Neuronal stem cell (in vitro differentiated cells): Measurements from ENCODE around the gene CRHR2.

ENCODE experiments used
- DNase-seq: peaks from one replicate; pipeline ENCODE4 v3.0.0-alpha.2; 2013; ENCODE audit warnings: low spot score
- H2AFZ ChIP-seq: one replicate; pipeline ENCODE4 v1.6.1; 2013; ENCODE audit warnings: mild to moderate bottlenecking, low read length, inconsistent platforms
- H2AK5ac ChIP-seq: 2 replicates; pipeline ENCODE4 v1.6.1; 2013; ENCODE audit warnings: low read depth, mild to moderate bottlenecking, inconsistent platforms, low read length, moderate library complexity, mixed read lengths
- H2BK120ac ChIP-seq: 2 replicates; pipeline ENCODE4 v1.6.1; 2013; ENCODE audit warnings: low read depth, mild to moderate bottlenecking, inconsistent platforms, low read length, moderate library complexity, mixed read lengths
- H2BK12ac ChIP-seq: one replicate; pipeline ENCODE4 v1.6.1; 2013; ENCODE audit warnings: low read length, inconsistent platforms
- H2BK15ac ChIP-seq: 2 replicates; pipeline ENCODE4 v1.6.1; 2013; ENCODE audit warnings: mild to moderate bottlenecking, low read length, inconsistent platforms, mixed read lengths
- H2BK5ac ChIP-seq: one replicate; pipeline ENCODE4 v1.6.1; 2013; ENCODE audit warnings: inconsistent platforms, mild to moderate bottlenecking, low read length, moderate library complexity
- H3K14ac ChIP-seq: one replicate; pipeline ENCODE4 v1.6.1; 2013; ENCODE audit warnings: low read length, inconsistent platforms
- H3K18ac ChIP-seq: 2 replicates; pipeline ENCODE4 v1.6.1; 2013; ENCODE audit warnings: low read length, inconsistent platforms
- H3K23ac ChIP-seq: 2 replicates; pipeline ENCODE4 v1.6.1; 2013; ENCODE audit warnings: low read depth, mild to moderate bottlenecking, mixed read lengths, low read length, inconsistent platforms; ENCODE audit not compliant: poor library complexity
- H3K27ac ChIP-seq: replicated peaks from 3 replicates; pipeline ENCODE4 v1.5.1; 2013; ENCODE audit warnings: low read length, inconsistent platforms
- H3K27me3 ChIP-seq, 3 experiments: 2 replicates each; pipeline ENCODE4 v1.6.1; 2013; ENCODE audit warnings: low read length in 3 of 3, mild to moderate bottlenecking in 2 of 3, inconsistent platforms in 1 of 3, low read depth in 1 of 3, mixed read lengths in 1 of 3, moderate library complexity in 1 of 3; ENCODE audit not compliant: control insufficient read depth in 3 of 3, insufficient read depth in 3 of 3
- H3K36me3 ChIP-seq, 2 donors: replicated peaks in 1 of 2; 2 replicates each; pipeline ENCODE4 v1.6.1; 2013; ENCODE audit warnings: low read length in 2 of 2; ENCODE audit not compliant: control insufficient read depth in 2 of 2, insufficient read depth in 2 of 2
- H3K4ac ChIP-seq: 2 replicates; pipeline ENCODE4 v1.6.1; 2013; ENCODE audit warnings: inconsistent platforms, mild to moderate bottlenecking, low read length, moderate library complexity
- H3K4me1 ChIP-seq, 2 donors: 1 replicate in 1 of 2; 2 replicates in 1 of 2; pipeline ENCODE4 v1.6.1; 2013; ENCODE audit warnings: low read length in 2 of 2, low read depth in 1 of 2; ENCODE audit not compliant: control insufficient read depth in 2 of 2, insufficient read depth in 1 of 2
- H3K4me2 ChIP-seq: one replicate; pipeline ENCODE4 v1.6.1; 2013; ENCODE audit warnings: mild to moderate bottlenecking, low read length, inconsistent platforms; ENCODE audit not compliant: insufficient read depth, poor library complexity, severe bottlenecking
- H3K4me3 ChIP-seq, 2 donors: 2 replicates each; pipeline ENCODE4 v1.5.1; 2013; ENCODE audit warnings: low read length in 2 of 2, mild to moderate bottlenecking in 2 of 2, inconsistent platforms in 1 of 2, moderate library complexity in 1 of 2
- H3K79me1 ChIP-seq: one replicate; pipeline ENCODE4 v1.6.1; 2013; ENCODE audit warnings: low read depth, mild to moderate bottlenecking, inconsistent platforms, low read length, moderate library complexity
- H3K9ac ChIP-seq: one replicate; pipeline ENCODE4 v1.6.1; 2013; ENCODE audit warnings: mild to moderate bottlenecking, low read depth, low read length, inconsistent platforms; ENCODE audit not compliant: poor library complexity
- H3K9me3 ChIP-seq, 2 donors: replicated peaks in 1 of 2; 2 replicates each; pipeline versions ENCODE3 to v1.6.1; 2013; ENCODE audit warnings: low read length in 2 of 2, mild to moderate bottlenecking in 2 of 2, inconsistent platforms in 1 of 2, low read depth in 1 of 2, mixed read lengths in 1 of 2, moderate library complexity in 1 of 2; ENCODE audit not compliant: control insufficient read depth in 2 of 2, insufficient read depth in 1 of 2
- H4K8ac ChIP-seq: one replicate; pipeline ENCODE4 v1.6.1; 2013; ENCODE audit warnings: low read depth, mild to moderate bottlenecking, inconsistent platforms, low read length, moderate library complexity
- H4K91ac ChIP-seq: one replicate; pipeline ENCODE4 v1.6.1; 2013; ENCODE audit warnings: low read length, low read depth, mild to moderate bottlenecking, inconsistent platforms; ENCODE audit not compliant: poor library complexity
- WGBS, 2 donors: extraction: QIAGEN DNeasy Blood & Tissue Kit; methylation state at CpG; one replicate each; pipeline ENCODE4 v1.1.7; 2013; ENCODE audit warnings: missing lambda C conversion rate in 2 of 2, mixed read lengths in 1 of 2; ENCODE audit not compliant: insufficient read length in 2 of 2, insufficient replicate concordance in 1 of 2; ENCODE audit errors: extremely low coverage in 2 of 2; 5-methylcytosine and 5-hydroxymethylcytosine counted together

The CRHR2 gene

DNA sequence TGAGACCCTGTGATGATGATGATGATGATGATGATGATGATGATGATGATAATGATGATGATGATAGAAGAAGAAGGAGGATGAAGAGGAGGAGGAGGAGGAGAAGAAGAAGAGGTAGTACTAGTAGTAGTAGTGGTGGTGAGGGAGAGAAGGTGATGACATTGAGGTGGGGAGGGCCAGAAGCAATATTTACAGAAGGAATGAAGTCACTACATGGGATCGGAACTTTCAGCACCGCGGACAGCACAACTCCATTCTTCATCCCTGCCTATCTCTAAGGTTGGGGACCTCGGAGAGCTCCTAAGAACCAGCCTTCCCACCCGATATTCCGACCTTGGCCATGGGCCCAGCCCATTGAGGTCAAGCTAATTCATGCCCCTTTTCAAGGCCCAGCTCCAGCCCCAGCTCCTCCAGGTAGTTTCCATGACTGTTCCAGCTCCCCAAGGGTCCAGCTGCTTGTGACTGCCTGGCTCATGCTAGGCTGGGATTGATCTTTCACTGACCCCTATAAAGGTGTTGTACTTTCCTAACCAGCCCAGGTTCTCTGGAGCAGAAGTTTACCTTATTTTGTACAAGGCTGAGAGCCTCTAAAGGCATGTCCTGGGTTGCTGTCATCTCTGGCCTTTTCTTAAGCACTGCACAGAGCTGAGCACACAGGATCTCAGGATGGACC, 10.3 kb downstream of the CRHR2 start:
- Histone ChIP-seq H2AK5ac (no peak overlapping the region), H3K9ac (no peak overlapping the region), H3K4me3 (no peak overlapping the region), H4K91ac (no peak overlapping the region), H3K14ac (no peak overlapping the region), H2BK12ac (no peak overlapping the region), H4K8ac (no peak overlapping the region), H3K4ac (no peak overlapping the region), H3K27me3 (peaks cover 0 to 33% (median 0%) of the 10 kb centered on the region in 3 experiments), H3K27ac (no peak overlapping the region), H3K18ac (no peak overlapping the region), H3K4me2 (no peak overlapping the region), H3K4me1 (no peaks in the 10 kb centered on the region), H2BK15ac (no peak overlapping the region), H3K79me1 (no peaks in the 10 kb centered on the region), H2BK5ac (no peak overlapping the region), H3K9me3 (no peaks in the 10 kb centered on the region), H3K36me3 (no peaks in the 10 kb centered on the region), H3K23ac (no peak overlapping the region), H2BK120ac (no peak overlapping the region), H2AFZ (no peak overlapping the region)
- peak; percentile 70 for DNase-seq
- no CpG with 5 or more reads among the region's 6 CpGs for WGBS, 2 donors

DNA sequence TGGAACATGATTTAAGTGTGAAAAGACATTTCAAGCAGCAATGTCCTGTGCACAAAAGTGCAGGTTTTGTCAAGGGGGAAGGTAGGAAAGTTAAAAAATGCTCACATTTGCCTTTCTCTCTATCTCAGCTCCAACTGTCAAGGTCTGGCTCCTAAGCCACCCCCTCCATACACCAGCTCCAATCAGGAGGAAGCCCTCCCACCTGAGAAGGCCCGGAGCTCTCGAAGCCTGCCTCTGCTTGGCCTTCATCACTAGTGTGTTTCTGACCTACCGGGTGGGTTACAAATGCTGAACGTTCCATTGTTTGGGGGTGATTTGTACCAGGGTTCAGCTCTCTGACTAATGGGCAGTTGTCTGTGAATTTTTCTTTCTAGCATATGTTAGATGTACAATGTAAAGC, 14.2 kb downstream of the CRHR2 start:
- no peak overlapping the region for H2AK5ac ChIP-seq

DNA sequence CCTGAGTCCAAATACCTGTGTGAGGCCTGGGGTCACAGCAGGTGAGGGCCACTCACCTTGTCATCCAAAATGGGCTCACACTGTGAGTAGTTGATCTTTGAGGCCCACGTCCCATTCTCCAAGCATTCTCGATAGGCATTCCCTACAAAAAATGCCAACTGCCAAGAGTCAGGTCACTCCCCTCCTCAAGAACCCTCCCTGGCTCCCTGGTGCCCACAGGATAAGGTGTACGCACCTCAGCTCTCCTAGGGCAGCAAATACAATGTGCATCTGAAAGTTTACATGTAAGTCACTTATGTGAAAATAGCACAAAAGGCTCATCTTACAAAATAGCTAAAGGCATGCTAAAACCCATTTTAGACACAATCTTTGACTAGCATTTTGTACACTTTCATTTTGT, 15.1 kb downstream of the CRHR2 start:
- H3K4me3 ChIP-seq = no peak overlapping the region
- H3K4ac ChIP-seq = no peak overlapping the region
- no peak overlapping the region for H2BK12ac ChIP-seq
- H4K91ac ChIP-seq = no peak overlapping the region
- H3K9me3 ChIP-seq = no peaks in the 10 kb centered on the region
- H3K4me1 ChIP-seq = no peaks in the 10 kb centered on the region
- no peak overlapping the region for H3K4me2 ChIP-seq
- no peak overlapping the region for H2BK120ac ChIP-seq
- no peak overlapping the region for H3K18ac ChIP-seq
- no peak overlapping the region for H4K8ac ChIP-seq
- H3K27ac ChIP-seq = no peak overlapping the region
- H3K79me1 ChIP-seq = no peaks in the 10 kb centered on the region
- DNase-seq = no peak
- H3K9ac ChIP-seq = no peak overlapping the region
- no peak overlapping the region for H2AFZ ChIP-seq
- H3K27me3 ChIP-seq = peaks cover 0 to 23% (median 0%) of the 10 kb centered on the region in 3 experiments
- WGBS, 2 donors = no CpG with 5 or more reads among the region's 3 CpGs
- H3K23ac ChIP-seq = no peak overlapping the region
- H2BK15ac ChIP-seq = no peak overlapping the region
- H2AK5ac ChIP-seq = no peak overlapping the region
- no peak overlapping the region for H3K14ac ChIP-seq
- no peaks in the 10 kb centered on the region for H3K36me3 ChIP-seq
- H2BK5ac ChIP-seq = no peak overlapping the region

More for the DNA sequence above, 14.2 kb downstream of the CRHR2 start:
- H2BK120ac ChIP-seq = no peak overlapping the region
- H3K9ac ChIP-seq = no peak overlapping the region
- peaks cover 0 to 18% (median 0%) of the 10 kb centered on the region in 3 experiments for H3K27me3 ChIP-seq
- H3K4me2 ChIP-seq = no peak overlapping the region
- H3K14ac ChIP-seq = no peak overlapping the region
- no peak for DNase-seq
- H3K4me3 ChIP-seq = no peak overlapping the region
- H3K23ac ChIP-seq = no peak overlapping the region
- H3K79me1 ChIP-seq = no peaks in the 10 kb centered on the region
- no peak overlapping the region for H2BK15ac ChIP-seq
- no peak overlapping the region for H4K91ac ChIP-seq
- H2BK12ac ChIP-seq = no peak overlapping the region
- H3K9me3 ChIP-seq = no peaks in the 10 kb centered on the region
- no peak overlapping the region for H2AFZ ChIP-seq
- no peaks in the 10 kb centered on the region for H3K36me3 ChIP-seq
- WGBS, 2 donors = no CpG with 5 or more reads among the region's 4 CpGs
- H3K4ac ChIP-seq = no peak overlapping the region
- no peak overlapping the region for H3K18ac ChIP-seq
- H2BK5ac ChIP-seq = no peak overlapping the region
- H3K27ac ChIP-seq = no peak overlapping the region
- no peak overlapping the region for H4K8ac ChIP-seq
- no peaks in the 10 kb centered on the region for H3K4me1 ChIP-seq

DNA sequence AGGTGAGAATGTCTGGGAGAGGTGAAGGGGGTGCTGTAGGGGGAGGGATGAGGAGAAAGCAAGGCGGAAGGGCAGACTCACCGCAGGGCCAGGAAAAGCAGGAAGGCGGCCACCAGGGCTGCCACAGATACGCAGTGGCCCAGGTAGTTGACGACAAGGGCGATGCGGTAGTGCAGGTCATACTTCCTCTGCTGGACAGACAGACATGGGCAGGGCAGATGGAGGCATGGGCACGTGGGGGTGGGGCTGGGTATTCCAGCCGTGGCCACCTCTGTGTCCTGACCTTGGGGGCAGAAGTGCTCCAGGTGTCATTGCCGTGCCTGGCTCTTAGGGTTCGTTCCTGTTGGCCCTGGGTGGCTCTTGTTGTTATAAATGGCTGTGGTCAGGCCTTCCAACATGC, 16.8 kb downstream of the CRHR2 start:
- no peaks in the 10 kb centered on the region for H3K36me3 ChIP-seq
- H3K4ac ChIP-seq = no peak overlapping the region
- H3K4me1 ChIP-seq = no peaks in the 10 kb centered on the region
- no peak overlapping the region for H2BK15ac ChIP-seq
- no peak overlapping the region for H4K91ac ChIP-seq
- no peak overlapping the region for H2BK120ac ChIP-seq
- H3K79me1 ChIP-seq = no peaks in the 10 kb centered on the region
- H2AK5ac ChIP-seq = no peak overlapping the region
- H3K18ac ChIP-seq = no peak overlapping the region
- peaks cover 0 to 28% (median 0%) of the 10 kb centered on the region in 3 experiments for H3K27me3 ChIP-seq
- H3K4me3 ChIP-seq = no peak overlapping the region
- no CpG with 5 or more reads among the region's 11 CpGs for WGBS, 2 donors
- H2AFZ ChIP-seq = no peak overlapping the region
- H2BK12ac ChIP-seq = no peak overlapping the region
- no peak overlapping the region for H3K9ac ChIP-seq
- no peak overlapping the region for H3K27ac ChIP-seq
- H3K14ac ChIP-seq = no peak overlapping the region
- H4K8ac ChIP-seq = no peak overlapping the region
- H3K23ac ChIP-seq = no peak overlapping the region
- H3K9me3 ChIP-seq = no peaks in the 10 kb centered on the region
- DNase-seq = no peak
- no peak overlapping the region for H3K4me2 ChIP-seq
- no peak overlapping the region for H2BK5ac ChIP-seq
